Suppressor macrophage (primary cell): ENCODE measurements around the gene ARF4.
"Not testable (repeated sequence)": the region's sequence is repeated elsewhere in the genome, so short reads cannot be mapped to it uniquely, and the experiment has no call there.

Source experiments
- DNase-seq, 4 experiments: peaks; one replicate each; pipeline ENCODE4 v3.0.0-alpha.2; 2020 to 2022
- total RNA-seq, 17 experiments: gene quantifications; one replicate each; lab custom pipeline; 2026; ENCODE audit warnings: mixed read lengths in 6 of 17, inconsistent platforms in 3 of 17; lab: John Stamatoyannopoulos, UW

ARF4 gene
- total RNA-seq: 91.3 to 164 (median 125) reads per million in 17 experiments

- DNase-seq: peak; percentile 100
These were observed at the start of gene ARF4 for GRCh38 chr3:57597127-57597923. ARF4 (minus strand) TSS chr3:57597344; CDS start chr3:57597140, 204 bp downstream.

- DNase-seq: peak in 2 of 4 experiments; percentile 7 to 8
These were observed 49.6 kb upstream of the ARF4 start for GRCh38 chr3:57646723-57647122.

- no peak for DNase-seq
These were observed 47.6 kb upstream of the ARF4 start for GRCh38 chr3:57644740-57645139.

- DNase-seq: no peak
These were observed 40.2 kb upstream of the ARF4 start for GRCh38 chr3:57637391-57637790.

- not testable (repeated sequence) for DNase-seq
These were observed 37.1 kb upstream of the ARF4 start for GRCh38 chr3:57634259-57634658.

- DNase-seq: no peak
These were observed 30.8 kb upstream of the ARF4 start for GRCh38 chr3:57627976-57628375.

- no peak for DNase-seq
These were observed 27.7 kb upstream of the ARF4 start for GRCh38 chr3:57624801-57625200.

- DNase-seq: no peak
These were observed 25.2 kb upstream of the ARF4 start for GRCh38 chr3:57622362-57622761.

- DNase-seq: no peak
These were observed 20.6 kb upstream of the ARF4 start for GRCh38 chr3:57617739-57618138.

- DNase-seq: no peak
These were observed 19.1 kb upstream of the ARF4 start for GRCh38 chr3:57616233-57616632.

- not testable (repeated sequence) for DNase-seq
These were observed 14.7 kb upstream of the ARF4 start for GRCh38 chr3:57611870-57612269.

- no peak for DNase-seq
These were observed 8.5 kb upstream of the ARF4 start for GRCh38 chr3:57605683-57606082.

GRCh38 chr3:57604971-57605370 is 7.8 kb upstream of the ARF4 start:
- no peak for DNase-seq

- no peak for DNase-seq
These were observed 3.1 kb upstream of the ARF4 start for GRCh38 chr3:57600195-57600594.

GRCh38 chr3:57598765-57599360 is 1.7 kb upstream of the ARF4 start:
- DNase-seq: no peak

GRCh38 chr3:57596495-57597126 is 533 bp downstream of the ARF4 start:
- DNase-seq: peak; percentile 87 to 94 (median 91)

- no peak for DNase-seq
These were observed 2.6 kb downstream of the ARF4 start for GRCh38 chr3:57594576-57594975.

- no peak for DNase-seq
These were observed 3.0 kb downstream of the ARF4 start for GRCh38 chr3:57594144-57594543.

- no peak for DNase-seq
These were observed 4.8 kb downstream of the ARF4 start for GRCh38 chr3:57592306-57592705.

GRCh38 chr3:57587905-57588304 is 9.2 kb downstream of the ARF4 start:
- DNase-seq: no peak

- no peak for DNase-seq
These were observed 10.4 kb downstream of the ARF4 start for GRCh38 chr3:57586778-57587177.

- no peak for DNase-seq
These were observed 13.6 kb downstream of the ARF4 start for GRCh38 chr3:57583544-57583943.

- DNase-seq: no peak
These were observed 14.5 kb downstream of the ARF4 start for GRCh38 chr3:57582474-57583168.
